Hindlimb muscle (tissue), 1 donor: ENCODE results near the gene CBX6. TPM values are rescaled to one million over a fixed set of nuclear protein-coding genes. Genes with fewer than 3 reads are reported as not detected.

Experiments used
- DNase-seq: peaks from one replicate; pipeline ENCODE4 v3.0.0-alpha.2; 2013
- polyA plus RNA-seq: library from polyadenylated mRNA; unstranded; fragments of 120-200 nt; gene quantifications from one replicate; pipeline ENCODE4 v1.2.1, GENCODE V29; 2013; ENCODE audit not compliant: insufficient read length

The CBX6 gene
- polyA plus RNA-seq, 1 donor = 29.0 TPM

GRCh38 chr22:38840129-38840528, 31.9 kb downstream of the CBX6 start:
- DNase-seq = no peak

- no peak for DNase-seq
Observed at GRCh38 chr22:38839686-38840085, 32.3 kb downstream of the CBX6 start.

GRCh38 chr22:38837414-38837928, 34.5 kb downstream of the CBX6 start:
- DNase-seq = no peak

GRCh38 chr22:38835888-38836301, 36.1 kb downstream of the CBX6 start:
- DNase-seq = no peak

- DNase-seq = no peak
Observed at GRCh38 chr22:38834991-38835390, 37.0 kb downstream of the CBX6 start.

- DNase-seq = no peak
Observed at GRCh38 chr22:38834215-38834953, 37.6 kb downstream of the CBX6 start.

GRCh38 chr22:38833061-38833460, 39.0 kb downstream of the CBX6 start:
- DNase-seq = no peak

GRCh38 chr22:38832005-38832978, 39.7 kb downstream of the CBX6 start:
- DNase-seq = no peak

GRCh38 chr22:38831166-38831945, 40.7 kb downstream of the CBX6 start:
- DNase-seq = no peak

- DNase-seq = no peak
Observed at GRCh38 chr22:38830845-38831108, 41.2 kb downstream of the CBX6 start.

- no peak for DNase-seq
Observed at GRCh38 chr22:38830026-38830844, 41.8 kb downstream of the CBX6 start.

- no peak for DNase-seq
Observed at GRCh38 chr22:38829485-38829884, 42.5 kb downstream of the CBX6 start.

GRCh38 chr22:38828616-38829205, 43.3 kb downstream of the CBX6 start:
- DNase-seq = no peak

- no peak for DNase-seq
Observed at GRCh38 chr22:38828191-38828590, 43.8 kb downstream of the CBX6 start.

- no peak for DNase-seq
Observed at GRCh38 chr22:38827510-38827909, 44.5 kb downstream of the CBX6 start.

GRCh38 chr22:38826801-38827200, 45.2 kb downstream of the CBX6 start:
- no peak for DNase-seq

GRCh38 chr22:38826386-38826785, 45.6 kb downstream of the CBX6 start:
- no peak for DNase-seq

GRCh38 chr22:38824585-38824984, 47.4 kb downstream of the CBX6 start:
- DNase-seq = peak; percentile 79

- no peak for DNase-seq
Observed at GRCh38 chr22:38823637-38824036, 48.4 kb downstream of the CBX6 start.

GRCh38 chr22:38823076-38823475, 48.9 kb downstream of the CBX6 start:
- DNase-seq = no peak

- no peak for DNase-seq
Observed at GRCh38 chr22:38820020-38820419, 52.0 kb downstream of the CBX6 start.
